ENCODE data around the gene MYL3. TPM values are rescaled to one million over a fixed set of nuclear protein-coding genes. Genes with fewer than 3 reads are reported as not detected.

The MYL3 gene
- total RNA-seq, 5 donors from 2014 or later (not counting 1 experiment from before 2014, with no cell fraction given): not detected

DNA sequence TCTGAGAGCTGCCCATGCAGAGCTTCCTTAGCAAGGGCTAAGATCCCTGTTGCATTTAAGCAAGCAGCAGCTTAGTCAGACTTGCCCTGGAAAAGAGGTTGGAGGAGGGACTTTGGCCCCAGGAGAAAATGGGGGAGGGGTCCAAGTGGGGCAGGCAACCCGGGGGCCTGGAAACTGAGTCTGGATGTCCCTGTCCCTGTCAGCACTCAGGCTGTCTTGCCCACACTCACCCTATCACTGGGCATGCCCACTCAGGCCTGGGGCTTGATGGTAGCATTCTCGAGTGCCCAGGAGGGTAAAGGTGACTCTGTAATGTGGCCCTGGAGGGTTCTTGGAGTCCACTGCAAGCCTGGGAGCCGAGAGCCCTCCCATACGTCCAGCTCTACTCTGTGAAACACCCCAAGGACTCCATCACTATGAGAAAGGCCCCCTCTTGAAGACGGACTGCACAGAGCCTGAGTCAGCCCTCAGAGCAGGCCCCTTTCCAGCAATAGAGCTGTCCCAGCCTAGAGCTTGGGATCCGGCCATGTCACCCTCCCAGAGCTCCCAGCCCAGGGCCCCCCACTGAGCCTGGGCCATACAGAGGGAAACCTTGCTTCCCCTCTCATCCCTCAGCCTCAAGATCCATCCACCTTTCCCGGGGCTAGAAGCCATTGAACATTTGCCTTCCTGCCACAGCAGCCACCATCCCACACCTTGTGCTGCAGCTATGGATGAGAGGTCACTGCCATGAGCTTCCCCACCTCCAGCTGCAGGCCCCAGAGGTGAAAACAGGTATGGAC, 13.4 kb downstream of the MYL3 start:
- Histone ChIP-seq H3K36me3 (ENCODE audit: control insufficient read depth in 2 of 2, extremely low read depth in 1 of 2, insufficient read depth in 1 of 2, low read length in 1 of 2) (no peaks in the 10 kb centered on the region), H3K27ac (ENCODE audit: low read length) (no peak overlapping the region), H3K27me3 (replicated peaks in 1 of 2; ENCODE audit: control insufficient read depth in 2 of 2, extremely low read depth in 1 of 2, insufficient read depth in 2 of 2, low read length in 1 of 2) (peaks cover 0 to 12% of the 10 kb centered on the region in 2 experiments), H3K4me1 (ENCODE audit: control insufficient read depth in 1 of 2, extremely low read depth in 1 of 2, insufficient read depth in 2 of 2, low read length in 2 of 2) (peaks cover 0 to 21% of the 10 kb centered on the region in 2 experiments), H3K4me3 (ENCODE audit: control insufficient read depth in 1 of 2, extremely low read depth in 1 of 2, low read length in 1 of 2) (no peak overlapping the region), H3K9me3 (no peaks in the 10 kb centered on the region)
- Mint-ChIP-seq H3K4me1 (peaks cover 5 to 9% (median 8%) of the 10 kb centered on the region in 3 donors), H3K27ac (no peak overlapping the region), H3K9me3 (no peaks in the 10 kb centered on the region), H3K36me3 (no peaks in the 10 kb centered on the region), H3K27me3 (no peaks in the 10 kb centered on the region), H3K4me3 (no peak overlapping the region)
- ChIA-PET CTCF (no interaction called here), POLR2A (no interaction called here)
- DNase-seq (peak in 2 of 35 experiments; percentile 2 to 5), ATAC-seq (replicated peaks in 1 of 4) (no peak)
- 93% methylated on average over 3 of the region's 7 CpGs for WGBS (ENCODE audit: insufficient coverage)

- DNase-seq: peak in 2 of 35 experiments; percentile 4 to 6
- CTCF ChIA-PET: no interaction called here
- ATAC-seq (replicated peaks in 1 of 4): no peak
Measured at GRCh38 chr3:46849045-46849631, 14.1 kb downstream of the MYL3 start.

GRCh38 chr3:46848271-46849044, 14.8 kb downstream of the MYL3 start:
- Mint-ChIP-seq H3K36me3 (no peaks in the 10 kb centered on the region), H3K27me3 (no peaks in the 10 kb centered on the region), H3K9me3 (no peaks in the 10 kb centered on the region), H3K27ac (no peak overlapping the region), H3K4me1 (peaks cover 5 to 11% (median 8%) of the 10 kb centered on the region in 3 donors), H3K4me3 (no peak overlapping the region)
- Histone ChIP-seq H3K27ac (ENCODE audit: low read length) (no peak overlapping the region), H3K36me3 (ENCODE audit: control insufficient read depth in 2 of 2, extremely low read depth in 1 of 2, insufficient read depth in 1 of 2, low read length in 1 of 2) (no peaks in the 10 kb centered on the region), H3K4me1 (ENCODE audit: control insufficient read depth in 1 of 2, extremely low read depth in 1 of 2, insufficient read depth in 2 of 2, low read length in 2 of 2) (peaks cover 0 to 21% of the 10 kb centered on the region in 2 experiments), H3K4me3 (ENCODE audit: control insufficient read depth in 1 of 2, extremely low read depth in 1 of 2, low read length in 1 of 2) (no peak overlapping the region), H3K27me3 (replicated peaks in 1 of 2; ENCODE audit: control insufficient read depth in 2 of 2, extremely low read depth in 1 of 2, insufficient read depth in 2 of 2, low read length in 1 of 2) (peaks cover 0 to 12% of the 10 kb centered on the region in 2 experiments), H3K9me3 (no peaks in the 10 kb centered on the region)
- CTCF ChIA-PET: interaction anchor here in 1 of 2 donors (1.3 kb wide), 1 partner anchor 46 kb away, joined by 3 read pairs; no protein-coding TSS in a partner anchor
- POLR2A ChIA-PET: no interaction called here
- ATAC-seq (replicated peaks in 1 of 4) (no peak), DNase-seq (peak in 10 of 35 experiments; percentile 12 to 41 (median 22))
- 87% methylated on average over 6 of the region's 12 CpGs for whole genome bisulfite sequencing (ENCODE audit: insufficient coverage)

More at GRCh38 chr3:46849045-46849631, 14.1 kb downstream of the MYL3 start:
- Histone ChIP-seq H3K36me3 (ENCODE audit: control insufficient read depth in 2 of 2, extremely low read depth in 1 of 2, insufficient read depth in 1 of 2, low read length in 1 of 2) (no peaks in the 10 kb centered on the region), H3K27ac (ENCODE audit: low read length) (no peak overlapping the region), H3K4me3 (ENCODE audit: control insufficient read depth in 1 of 2, extremely low read depth in 1 of 2, low read length in 1 of 2) (no peak overlapping the region), H3K9me3 (no peaks in the 10 kb centered on the region), H3K4me1 (ENCODE audit: control insufficient read depth in 1 of 2, extremely low read depth in 1 of 2, insufficient read depth in 2 of 2, low read length in 2 of 2) (peaks cover 0 to 21% of the 10 kb centered on the region in 2 experiments), H3K27me3 (replicated peaks in 1 of 2; ENCODE audit: control insufficient read depth in 2 of 2, extremely low read depth in 1 of 2, insufficient read depth in 2 of 2, low read length in 1 of 2) (peaks cover 0 to 12% of the 10 kb centered on the region in 2 experiments)
- peaks cover 5 to 11% (median 8%) of the 10 kb centered on the region in 3 donors for H3K4me1 Mint-ChIP-seq
- no peaks in the 10 kb centered on the region for H3K9me3 Mint-ChIP-seq
- H3K27ac Mint-ChIP-seq: no peak overlapping the region
- H3K36me3 Mint-ChIP-seq: no peaks in the 10 kb centered on the region
- WGBS (ENCODE audit: insufficient coverage): 85% methylated on average over 3 of the region's 7 CpGs
- POLR2A ChIA-PET: no interaction called here
- no peaks in the 10 kb centered on the region for H3K27me3 Mint-ChIP-seq
- no peak overlapping the region for H3K4me3 Mint-ChIP-seq

DNA sequence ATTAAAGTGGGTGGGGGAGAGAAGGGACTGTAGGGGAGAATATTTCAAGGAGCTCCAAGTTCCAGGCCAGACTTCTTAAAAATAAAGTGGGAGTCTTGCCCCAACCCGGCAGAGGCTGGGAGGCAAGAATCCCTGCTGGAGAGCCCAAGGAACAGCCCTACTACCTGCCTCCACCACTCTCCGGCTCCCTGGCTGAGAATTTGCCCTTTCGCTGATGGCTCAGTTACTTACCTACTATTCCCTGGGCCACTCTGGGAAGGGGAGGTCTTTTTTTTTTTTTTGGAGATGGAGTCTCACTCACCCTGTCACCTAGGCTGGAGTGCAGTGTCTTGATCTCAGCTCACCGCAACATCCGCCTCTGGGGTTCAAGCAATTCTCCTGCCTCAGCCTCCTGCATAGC, 15.5 kb downstream of the MYL3 start:
- H3K36me3 Mint-ChIP-seq: no peaks in the 10 kb centered on the region
- Histone ChIP-seq H3K36me3 (ENCODE audit: control insufficient read depth in 2 of 2, extremely low read depth in 1 of 2, insufficient read depth in 1 of 2, low read length in 1 of 2) (no peaks in the 10 kb centered on the region), H3K27ac (ENCODE audit: low read length) (no peak overlapping the region), H3K27me3 (replicated peaks in 1 of 2; ENCODE audit: control insufficient read depth in 2 of 2, extremely low read depth in 1 of 2, insufficient read depth in 2 of 2, low read length in 1 of 2) (peaks cover 0 to 12% of the 10 kb centered on the region in 2 experiments), H3K9me3 (no peaks in the 10 kb centered on the region), H3K4me3 (ENCODE audit: control insufficient read depth in 1 of 2, extremely low read depth in 1 of 2, low read length in 1 of 2) (no peak overlapping the region), H3K4me1 (ENCODE audit: control insufficient read depth in 1 of 2, extremely low read depth in 1 of 2, insufficient read depth in 2 of 2, low read length in 2 of 2) (peaks cover 0 to 21% of the 10 kb centered on the region in 2 experiments)
- CTCF ChIA-PET: interaction anchor here (0.7 to 1.3 kb wide), 3 partner anchors 47 to 1968 kb away, joined by 3 read pairs; no protein-coding TSS in a partner anchor
- no peak for DNase-seq
- H3K27ac Mint-ChIP-seq: no peak overlapping the region
- POLR2A ChIA-PET: no interaction called here
- WGBS (ENCODE audit: insufficient coverage): 93% methylated on average over 2 of the region's 5 CpGs
- H3K9me3 Mint-ChIP-seq: peaks cover 0 to 6% (median 1%) of the 10 kb centered on the region in 3 donors
- no peak for ATAC-seq (replicated peaks in 1 of 4)
- no peaks in the 10 kb centered on the region for H3K27me3 Mint-ChIP-seq
- H3K4me3 Mint-ChIP-seq: no peak overlapping the region
- H3K4me1 Mint-ChIP-seq: peaks cover 5 to 11% (median 8%) of the 10 kb centered on the region in 3 donors

GRCh38 chr3:46846624-46847542, 16.4 kb downstream of the MYL3 start:
- peaks cover 0 to 10% (median 8%) of the 10 kb centered on the region in 3 donors for H3K9me3 Mint-ChIP-seq
- peaks cover 0 to 21% of the 10 kb centered on the region in 2 experiments for H3K4me1 ChIP-seq (ENCODE audit: control insufficient read depth in 1 of 2, extremely low read depth in 1 of 2, insufficient read depth in 2 of 2, low read length in 2 of 2)
- peak overlapping the region; percentile 77 to 84 (median 80) for H3K4me3 Mint-ChIP-seq
- H3K27me3 ChIP-seq (replicated peaks in 1 of 2; ENCODE audit: control insufficient read depth in 2 of 2, extremely low read depth in 1 of 2, insufficient read depth in 2 of 2, low read length in 1 of 2): peaks cover 0 to 12% of the 10 kb centered on the region in 2 experiments
- no CpG with 5 or more reads among the region's 9 CpGs for WGBS (ENCODE audit: insufficient coverage)
- peaks cover 5 to 11% (median 8%) of the 10 kb centered on the region in 3 donors for H3K4me1 Mint-ChIP-seq
- peak in 1 of 4 experiments; percentile 1 for ATAC-seq (replicated peaks in 1 of 4)
- H3K27me3 Mint-ChIP-seq: no peaks in the 10 kb centered on the region
- H3K4me3 ChIP-seq (ENCODE audit: control insufficient read depth in 1 of 2, extremely low read depth in 1 of 2, low read length in 1 of 2): peak overlapping the region; percentile 34 to 68
- POLR2A ChIA-PET: interaction anchor here in 1 of 2 donors (0.6 kb wide), 1 partner anchor 540 kb away, joined by 4 read pairs; no protein-coding TSS in a partner anchor
- peak in 1 of 35 experiments; percentile 4 for DNase-seq
- H3K27ac Mint-ChIP-seq: no peak overlapping the region
- CTCF ChIA-PET: interaction anchor here (0.5 to 1.3 kb wide), 6 partner anchors 48 to 1969 kb away, joined by 3 to 5 read pairs (median 3); no protein-coding TSS in a partner anchor
- H3K27ac ChIP-seq (ENCODE audit: low read length): no peak overlapping the region
- no peaks in the 10 kb centered on the region for H3K36me3 ChIP-seq (ENCODE audit: control insufficient read depth in 2 of 2, extremely low read depth in 1 of 2, insufficient read depth in 1 of 2, low read length in 1 of 2)
- H3K9me3 ChIP-seq: no peaks in the 10 kb centered on the region
- H3K36me3 Mint-ChIP-seq: no peaks in the 10 kb centered on the region

All from T-cell (primary cell).